GM21447 (cell line): ENCODE measurements around the gene USP34.
"Not testable (repeated sequence)": the region's sequence is repeated elsewhere in the genome, so short reads cannot be mapped to it uniquely, and the experiment has no call there.

Experiments
- ATAC-seq: cut with Tn5 transposase; IDR thresholded peaks from one replicate; pipeline ENCODE4 v1.9.1; 2021; ENCODE audit not compliant: unreplicated experiment

USP34 gene

GRCh38 chr2:61426267-61426897, 44.5 kb downstream of the USP34 start:
- ATAC-seq = peak; percentile 79

- ATAC-seq = peak; percentile 15
Measured at GRCh38 chr2:61425605-61426155, 45.2 kb downstream of the USP34 start.

GRCh38 chr2:61423714-61424113, 47.2 kb downstream of the USP34 start:
- ATAC-seq = no peak

GRCh38 chr2:61421611-61422010, 49.3 kb downstream of the USP34 start:
- no peak for ATAC-seq

GRCh38 chr2:61420991-61421544, 49.8 kb downstream of the USP34 start:
- ATAC-seq = no peak

- peak; percentile 8 for ATAC-seq
Measured at GRCh38 chr2:61419570-61419969, 51.3 kb downstream of the USP34 start.

- ATAC-seq = peak; percentile 49
Measured at GRCh38 chr2:61419129-61419528, 51.8 kb downstream of the USP34 start.

GRCh38 chr2:61416871-61417645, 53.8 kb downstream of the USP34 start:
- no peak for ATAC-seq

GRCh38 chr2:61415265-61415664, 55.6 kb downstream of the USP34 start:
- ATAC-seq = no peak

- no peak for ATAC-seq
Measured at GRCh38 chr2:61414674-61415073, 56.2 kb downstream of the USP34 start.

GRCh38 chr2:61411109-61411508, 59.8 kb downstream of the USP34 start:
- no peak for ATAC-seq

- no peak for ATAC-seq
Measured at GRCh38 chr2:61410185-61410584, 60.7 kb downstream of the USP34 start.

GRCh38 chr2:61405813-61406212, 65.1 kb downstream of the USP34 start:
- no peak for ATAC-seq

GRCh38 chr2:61404438-61404837, 66.4 kb downstream of the USP34 start:
- no peak for ATAC-seq

- ATAC-seq = no peak
Measured at GRCh38 chr2:61398413-61398812, 72.5 kb downstream of the USP34 start.

- ATAC-seq = no peak
Measured at GRCh38 chr2:61396005-61396404, 74.9 kb downstream of the USP34 start.

- not testable (repeated sequence) for ATAC-seq
Measured at GRCh38 chr2:61387588-61387987, 83.3 kb downstream of the USP34 start.

- ATAC-seq = not testable (repeated sequence)
Measured at GRCh38 chr2:61380882-61381197, 90.0 kb downstream of the USP34 start.

- no peak for ATAC-seq
Measured at GRCh38 chr2:61380056-61380881, 90.6 kb downstream of the USP34 start.

GRCh38 chr2:61379521-61379920, 91.4 kb downstream of the USP34 start:
- ATAC-seq = no peak

- no peak for ATAC-seq
Measured at GRCh38 chr2:61378281-61378680, 92.6 kb downstream of the USP34 start.
